ENCODE measurements around the gene POLE. TPM values are rescaled to one million over a fixed set of nuclear protein-coding genes. Genes with fewer than 3 reads are reported as not detected.

POLE gene
- total RNA-seq, 3 donors from 2014 or later (not counting 1 experiment from before 2014, with no cell fraction given): 58.7 to 66.0 (median 65.0) TPM

DNA sequence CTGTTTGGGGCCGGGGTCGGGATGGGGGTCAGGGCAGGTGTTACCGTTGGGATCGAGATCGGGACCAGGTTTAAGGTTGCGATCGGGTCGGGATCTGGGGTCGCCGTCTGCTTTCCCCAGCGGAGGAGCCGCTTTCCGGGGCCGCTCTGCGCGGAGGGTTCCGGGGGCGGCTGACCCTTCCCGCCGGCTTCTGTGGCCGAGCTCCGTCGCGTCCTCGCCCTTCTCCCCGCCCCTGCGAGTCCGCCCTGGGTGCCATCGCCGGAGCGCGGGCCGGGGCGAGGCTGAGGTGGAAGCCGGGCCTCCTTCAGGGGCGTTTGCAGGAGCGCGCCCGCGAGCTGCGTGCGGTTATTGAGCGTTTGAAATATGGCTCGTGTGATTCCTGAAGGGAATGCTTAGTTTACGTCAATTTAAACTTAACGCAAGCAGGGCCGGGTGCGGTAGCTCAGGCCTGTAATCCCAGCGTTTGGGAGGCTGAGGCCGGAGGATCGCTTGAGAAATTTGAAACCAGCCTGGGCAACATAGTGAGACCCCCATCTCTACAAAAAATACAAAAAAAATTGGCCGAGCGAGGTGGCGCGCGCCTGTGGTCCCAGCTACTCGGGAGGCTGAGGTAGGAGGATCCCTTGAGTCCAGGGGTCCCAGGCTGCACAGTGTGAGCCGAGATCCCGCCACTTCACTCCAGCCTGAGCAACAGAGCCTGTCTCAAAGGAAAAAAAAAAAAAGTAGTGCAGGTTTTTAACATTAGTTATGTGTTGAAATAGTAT lies 24.1 kb upstream of the POLE start:
- peak overlapping the region; percentile 57 for H3K4me3 ChIP-seq (ENCODE audit: low read length)
- H3K36me3 ChIP-seq (ENCODE audit: control insufficient read depth, insufficient read depth, low read length): peaks cover 9% of the 10 kb centered on the region
- ATAC-seq (peak in 2 of 3 donors; percentile 6 to 9), DNase-seq (peak; percentile 19 to 38)
- Mint-ChIP-seq H3K9me3 (no peaks in the 10 kb centered on the region), H3K27ac (peak overlapping the region in 1 of 2 donors; percentile 9), H3K4me3 (peak overlapping the region; percentile 79), H3K4me1 (peaks cover 0 to 6% of the 10 kb centered on the region in 2 donors), H3K27me3 (ENCODE audit: low read depth in 2 of 2) (no peaks in the 10 kb centered on the region), H3K36me3 (no peaks in the 10 kb centered on the region)
- H3K9me3 ChIP-seq (ENCODE audit: control insufficient read depth, insufficient read depth, low read length): peaks cover 5% of the 10 kb centered on the region
- H3K27me3 ChIP-seq (ENCODE audit: control insufficient read depth, insufficient read depth, low read length): no peaks in the 10 kb centered on the region
- WGBS (ENCODE audit: insufficient coverage): 8% methylated on average over 59 of the region's 59 CpGs
- H3K27ac ChIP-seq (ENCODE audit: low read length): no peak overlapping the region
- H3K4me1 ChIP-seq (ENCODE audit: control insufficient read depth, insufficient read depth, low read length): peaks cover 17% of the 10 kb centered on the region
- intact Hi-C loops (cut with micrococcal nuclease): no loop called here
- TF ChIP-seq CTCF (IDR thresholded peaks at IDR 0.05): no peak

- under 1% methylated on average over 94 of the region's 94 CpGs for WGBS (ENCODE audit: insufficient coverage)
- H3K27me3 Mint-ChIP-seq (ENCODE audit: low read depth in 2 of 2): no peaks in the 10 kb centered on the region
- Histone ChIP-seq H3K27me3 (ENCODE audit: control insufficient read depth, insufficient read depth, low read length) (no peaks in the 10 kb centered on the region), H3K4me3 (ENCODE audit: low read length) (peak within 1 kb of the TSS; percentile 74), H3K4me1 (ENCODE audit: control insufficient read depth, insufficient read depth, low read length) (peaks cover 17% of the 10 kb centered on the region), H3K27ac (ENCODE audit: low read length) (peak within 1 kb of the TSS; percentile 87), H3K9me3 (ENCODE audit: control insufficient read depth, insufficient read depth, low read length) (peaks cover 5% of the 10 kb centered on the region), H3K36me3 (ENCODE audit: control insufficient read depth, insufficient read depth, low read length) (peaks cover 4% of the 10 kb centered on the region)
- peaks cover 0 to 6% of the 10 kb centered on the region in 2 donors for H3K4me1 Mint-ChIP-seq
- peak; percentile 93 to 97 (median 93) for ATAC-seq
- peak within 1 kb of the TSS; percentile 91 for H3K4me3 Mint-ChIP-seq
- H3K9me3 Mint-ChIP-seq: no peaks in the 10 kb centered on the region
- TF ChIP-seq CTCF (IDR thresholded peaks at IDR 0.05): no peak
- peak; percentile 83 to 98 for DNase-seq
- intact Hi-C loops (cut with micrococcal nuclease): no loop called here
- H3K27ac Mint-ChIP-seq: peak within 1 kb of the TSS; percentile 90
- no peaks in the 10 kb centered on the region for H3K36me3 Mint-ChIP-seq
These were observed 23.4 kb upstream of the POLE start, which contains the start of gene PGAM5 for GRCh38 chr12:132710405-132711079. Gene PGAM5, plus strand, starts transcription at chr12:132710842. Its CDS starts 35 bp downstream, at chr12:132710877.

GRCh38 chr12:132710043-132710404 lies 22.9 kb upstream of the POLE start:
- Mint-ChIP-seq H3K4me1 (peaks cover 0 to 6% of the 10 kb centered on the region in 2 donors), H3K27me3 (ENCODE audit: low read depth in 2 of 2) (no peaks in the 10 kb centered on the region), H3K27ac (peak overlapping the region; percentile 90), H3K36me3 (no peaks in the 10 kb centered on the region), H3K9me3 (no peaks in the 10 kb centered on the region), H3K4me3 (peak overlapping the region; percentile 91)
- TF ChIP-seq CTCF (IDR thresholded peaks at IDR 0.05): no peak
- H3K4me3 ChIP-seq (ENCODE audit: low read length): peak overlapping the region; percentile 74
- peaks cover 2% of the 10 kb centered on the region for H3K36me3 ChIP-seq (ENCODE audit: control insufficient read depth, insufficient read depth, low read length)
- no peak for DNase-seq
- 5% methylated on average over 26 of the region's 26 CpGs for WGBS (ENCODE audit: insufficient coverage)
- no peaks in the 10 kb centered on the region for H3K27me3 ChIP-seq (ENCODE audit: control insufficient read depth, insufficient read depth, low read length)
- H3K4me1 ChIP-seq (ENCODE audit: control insufficient read depth, insufficient read depth, low read length): peaks cover 17% of the 10 kb centered on the region
- ATAC-seq: peak in 2 of 3 donors; percentile 9 to 11
- H3K27ac ChIP-seq (ENCODE audit: low read length): peak overlapping the region; percentile 87
- intact Hi-C loops (cut with micrococcal nuclease): no loop called here
- H3K9me3 ChIP-seq (ENCODE audit: control insufficient read depth, insufficient read depth, low read length): peaks cover 5% of the 10 kb centered on the region
